BLaER1 (cell line): Measurements from ENCODE around the gene ACTN4.

Experiments used
- H3K27ac ChIP-seq: shearing (Covaris generic); formaldehyde crosslinking; 2 replicates; pipeline ENCODE4 v1.8.1; 2022
- H3K27me3 ChIP-seq: shearing (Covaris generic); formaldehyde crosslinking; 2 replicates; pipeline ENCODE4 v1.8.1; 2022
- H3K36me3 ChIP-seq: shearing (Covaris generic); formaldehyde crosslinking; 2 replicates; pipeline ENCODE4 v1.8.1; 2022
- H3K4me1 ChIP-seq: shearing (Covaris generic); formaldehyde crosslinking; 2 replicates; pipeline ENCODE4 v1.8.1; 2022
- H3K4me2 ChIP-seq: shearing (Covaris generic); formaldehyde crosslinking; 2 replicates; pipeline ENCODE4 v1.8.1; 2022
- H3K4me3 ChIP-seq: shearing (Covaris generic); formaldehyde crosslinking; 2 replicates; pipeline ENCODE4 v1.8.1; 2022
- H3K9ac ChIP-seq: shearing (Covaris generic); formaldehyde crosslinking; 2 replicates; pipeline ENCODE4 v1.8.1; 2022
- H3K9me3 ChIP-seq: shearing (Covaris generic); formaldehyde crosslinking; 2 replicates; pipeline ENCODE4 v1.8.1; 2022
- H4K20me1 ChIP-seq: shearing (Covaris generic); formaldehyde crosslinking; 2 replicates; pipeline ENCODE4 v1.8.1; 2022
- Cebpa-rat ChIP-seq: shearing (Covaris generic); IDR thresholded peaks from 2 replicates; pipeline ENCODE4 v1.8.1; 2022

Gene ACTN4

DNA sequence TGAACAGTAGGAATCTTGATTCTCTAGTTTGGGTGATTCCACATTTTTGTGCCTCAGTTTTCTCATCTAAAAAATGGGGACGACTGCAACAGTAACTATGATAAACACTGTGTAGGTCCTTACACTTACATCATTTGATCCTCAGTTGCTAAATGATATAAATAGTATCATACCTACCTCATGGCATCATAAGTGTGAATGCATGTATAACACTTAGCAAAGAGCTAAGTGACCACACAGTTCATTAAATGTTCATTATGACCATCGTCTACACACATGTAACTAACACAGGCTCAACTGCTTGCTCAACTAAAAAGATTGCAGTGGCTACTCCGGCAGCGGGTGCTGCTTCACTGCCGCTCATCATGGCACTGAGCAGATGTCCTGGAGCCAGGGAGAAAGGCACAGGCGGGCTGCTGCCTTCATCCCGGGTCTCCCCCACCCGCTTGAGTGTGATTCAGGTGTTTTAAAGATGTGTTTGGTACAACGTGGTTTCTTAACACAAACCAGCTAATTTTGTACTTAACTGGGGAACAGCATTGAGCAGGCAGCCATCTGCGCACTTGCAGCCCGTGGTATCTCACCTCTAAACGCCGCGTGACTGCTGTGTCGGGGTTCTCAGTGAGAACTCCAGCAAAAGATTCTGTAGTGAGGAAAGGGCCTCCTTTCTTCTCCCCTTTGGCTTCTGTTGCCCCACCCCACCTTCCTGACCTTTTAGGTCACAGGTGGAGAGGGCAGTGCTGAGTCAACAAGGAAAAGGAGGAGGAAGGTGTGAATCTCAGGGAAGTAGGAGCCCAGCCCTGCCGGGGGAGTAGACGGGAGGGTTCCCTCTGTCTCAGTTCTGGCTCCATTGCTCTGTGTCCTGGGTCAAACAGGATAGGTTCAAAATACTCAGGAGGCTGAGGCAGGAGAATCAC lies 11.7 kb upstream of the ACTN4 start:
- Histone ChIP-seq H3K4me2 (peak overlapping the region; percentile 82), H3K36me3 (peaks cover 59% of the 10 kb centered on the region), H4K20me1 (no peaks in the 10 kb centered on the region; the same call in none of the 2 replicates), H3K4me1 (peaks cover 32% of the 10 kb centered on the region), H3K27me3 (no peaks in the 10 kb centered on the region), H3K4me3 (no peak overlapping the region), H3K9ac (peak overlapping the region; percentile 27; the same call in 1 of the 2 replicates), H3K9me3 (no peaks in the 10 kb centered on the region), H3K27ac (peak overlapping the region; percentile 56; the same call in 1 of the 2 replicates)
- TF ChIP-seq Cebpa-rat, result no peak

DNA sequence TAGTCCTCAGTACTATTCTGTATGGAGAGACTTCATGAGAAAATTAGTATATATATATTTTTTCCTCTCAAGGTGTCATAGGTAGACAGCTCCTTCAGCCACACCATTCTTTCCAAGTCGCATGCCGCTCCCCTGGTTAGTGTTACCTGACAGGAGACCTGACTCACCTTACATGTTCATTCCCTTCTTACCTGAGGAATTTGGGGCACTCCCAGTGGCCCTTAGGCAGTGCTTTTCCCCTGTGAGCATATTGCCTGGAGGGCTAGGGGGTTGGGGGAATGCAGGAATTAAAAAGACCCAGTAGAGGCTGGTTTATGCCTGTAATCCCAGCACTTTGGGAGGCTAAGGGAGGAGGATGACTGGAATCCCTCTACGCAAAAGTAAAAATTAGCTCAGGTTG lies 9.0 kb upstream of the ACTN4 start:
- Histone ChIP-seq H3K4me3 (no peak overlapping the region), H3K27me3 (no peaks in the 10 kb centered on the region), H3K4me1 (peaks cover 57% of the 10 kb centered on the region), H3K9me3 (no peaks in the 10 kb centered on the region), H3K9ac (no peak overlapping the region), H3K4me2 (no peak overlapping the region), H3K36me3 (peaks cover 32% of the 10 kb centered on the region), H3K27ac (no peak overlapping the region), H4K20me1 (no peaks in the 10 kb centered on the region; the same call in 1 of the 2 replicates)
- TF ChIP-seq Cebpa-rat, result no peak

DNA sequence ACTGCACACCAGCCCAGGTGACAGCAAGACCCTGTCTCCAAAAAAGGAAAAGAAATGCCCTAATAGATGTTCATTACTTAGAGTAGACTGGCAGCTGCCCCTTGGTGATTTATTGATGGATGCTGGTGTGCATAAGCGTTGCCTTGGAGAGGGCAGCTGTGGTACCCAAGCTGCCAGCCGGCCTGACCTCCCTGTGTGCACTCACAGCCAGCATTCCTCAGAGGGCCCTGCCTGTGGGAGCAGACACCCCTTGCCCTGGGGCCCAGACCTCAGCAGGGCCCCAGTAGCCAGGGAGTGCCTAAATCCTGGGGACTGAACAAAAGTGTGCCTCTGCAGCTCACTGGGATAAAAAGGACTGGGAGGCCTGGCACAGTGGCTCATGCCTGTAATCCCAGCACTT lies 7.8 kb upstream of the ACTN4 start:
- no peak for TF ChIP-seq Cebpa-rat
- Histone ChIP-seq H4K20me1 (no peaks in the 10 kb centered on the region; the same call in 1 of the 2 replicates), H3K9me3 (no peaks in the 10 kb centered on the region), H3K27me3 (no peaks in the 10 kb centered on the region), H3K4me3 (no peak overlapping the region), H3K4me2 (peak overlapping the region; percentile 33; the same call in 1 of the 2 replicates), H3K9ac (no peak overlapping the region), H3K27ac (no peak overlapping the region), H3K4me1 (peaks cover 59% of the 10 kb centered on the region), H3K36me3 (peaks cover 28% of the 10 kb centered on the region)

DNA sequence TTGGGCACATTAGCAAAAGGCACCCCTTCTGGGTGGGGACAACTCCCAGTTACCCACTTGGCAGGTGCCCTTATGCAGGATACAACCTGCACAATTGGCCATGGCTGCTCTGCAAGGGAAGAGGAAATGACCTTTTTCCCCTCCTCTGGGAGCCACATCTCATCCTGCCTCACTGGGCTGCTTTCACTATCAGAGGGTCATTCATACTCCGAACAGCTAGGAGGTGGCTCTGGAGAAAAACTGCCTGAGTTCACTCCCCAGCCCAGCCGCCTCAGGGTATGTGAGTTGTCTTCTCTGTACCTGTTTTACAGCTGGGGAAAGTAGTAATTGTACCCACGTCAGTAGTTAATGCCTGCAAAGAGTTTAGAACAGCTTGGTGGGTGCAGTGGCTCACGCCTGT lies 7.1 kb upstream of the ACTN4 start:
- H3K4me1 ChIP-seq, result peaks cover 59% of the 10 kb centered on the region
- no peaks in the 10 kb centered on the region for H4K20me1 ChIP-seq
- H3K27ac ChIP-seq, result no peak overlapping the region
- peak overlapping the region; percentile 33 for H3K4me2 ChIP-seq
- no peak overlapping the region for H3K4me3 ChIP-seq
- no peaks in the 10 kb centered on the region for H3K27me3 ChIP-seq
- no peaks in the 10 kb centered on the region for H3K9me3 ChIP-seq
- TF ChIP-seq Cebpa-rat, result no peak
- H3K9ac ChIP-seq, result no peak overlapping the region
- H3K36me3 ChIP-seq, result peaks cover 21% of the 10 kb centered on the region

DNA sequence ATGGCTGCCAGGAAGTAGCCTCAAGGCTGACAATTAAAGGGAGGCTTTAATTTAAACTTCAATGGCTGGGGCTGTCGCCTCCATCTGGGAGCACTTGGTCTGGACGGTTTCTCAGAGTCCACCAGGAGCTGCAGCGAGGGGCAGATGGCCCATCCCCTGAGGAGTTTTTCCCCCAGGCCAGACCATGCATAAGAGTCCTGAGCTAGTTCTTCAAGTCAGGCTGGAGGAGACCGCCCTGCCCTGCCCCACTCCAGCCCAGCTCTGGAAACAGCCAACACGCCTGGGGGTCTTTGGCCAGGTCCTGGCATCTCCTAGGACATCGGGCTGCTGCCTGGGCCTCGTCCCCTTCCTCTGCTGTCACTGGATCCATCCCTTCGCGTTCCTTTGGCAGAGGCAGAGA lies 5.3 kb upstream of the ACTN4 start:
- Histone ChIP-seq H3K27me3 (no peaks in the 10 kb centered on the region), H3K4me3 (no peak overlapping the region), H3K36me3 (peaks cover 7% of the 10 kb centered on the region; the same call in 1 of the 2 replicates), H3K9ac (no peak overlapping the region), H3K4me1 (peaks cover 50% of the 10 kb centered on the region), H3K9me3 (no peaks in the 10 kb centered on the region), H3K27ac (no peak overlapping the region), H3K4me2 (peak overlapping the region; percentile 66), H4K20me1 (no peaks in the 10 kb centered on the region)
- TF ChIP-seq Cebpa-rat, result no peak

DNA sequence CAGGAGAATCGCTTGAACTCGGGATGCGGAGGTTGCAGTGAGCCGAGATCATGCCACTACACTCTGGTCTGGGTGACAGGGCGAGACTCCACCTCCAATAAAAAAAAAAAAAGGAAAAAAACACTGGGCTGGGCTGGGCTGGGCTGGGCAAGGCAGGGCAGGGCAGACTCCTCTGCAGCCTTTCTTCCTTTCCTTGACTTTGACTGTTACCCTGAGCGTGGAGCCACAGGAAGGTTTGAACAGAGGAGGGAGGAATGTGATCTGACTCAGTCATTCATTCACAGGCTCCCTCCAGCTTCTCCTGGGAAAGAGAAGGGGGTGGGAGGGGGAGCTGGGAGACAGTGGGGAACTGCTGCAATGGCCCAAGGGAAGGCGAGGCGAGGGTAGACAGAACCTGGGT lies 2.7 kb upstream of the ACTN4 start:
- peaks cover 21% of the 10 kb centered on the region for H4K20me1 ChIP-seq
- H3K4me3 ChIP-seq, result no peak overlapping the region
- peaks cover 50% of the 10 kb centered on the region for H3K4me1 ChIP-seq
- TF ChIP-seq Cebpa-rat, result no peak
- no peaks in the 10 kb centered on the region for H3K27me3 ChIP-seq
- no peaks in the 10 kb centered on the region for H3K9me3 ChIP-seq
- no peaks in the 10 kb centered on the region for H3K36me3 ChIP-seq
- H3K4me2 ChIP-seq, result no peak overlapping the region
- H3K9ac ChIP-seq, result no peak overlapping the region
- no peak overlapping the region for H3K27ac ChIP-seq

DNA sequence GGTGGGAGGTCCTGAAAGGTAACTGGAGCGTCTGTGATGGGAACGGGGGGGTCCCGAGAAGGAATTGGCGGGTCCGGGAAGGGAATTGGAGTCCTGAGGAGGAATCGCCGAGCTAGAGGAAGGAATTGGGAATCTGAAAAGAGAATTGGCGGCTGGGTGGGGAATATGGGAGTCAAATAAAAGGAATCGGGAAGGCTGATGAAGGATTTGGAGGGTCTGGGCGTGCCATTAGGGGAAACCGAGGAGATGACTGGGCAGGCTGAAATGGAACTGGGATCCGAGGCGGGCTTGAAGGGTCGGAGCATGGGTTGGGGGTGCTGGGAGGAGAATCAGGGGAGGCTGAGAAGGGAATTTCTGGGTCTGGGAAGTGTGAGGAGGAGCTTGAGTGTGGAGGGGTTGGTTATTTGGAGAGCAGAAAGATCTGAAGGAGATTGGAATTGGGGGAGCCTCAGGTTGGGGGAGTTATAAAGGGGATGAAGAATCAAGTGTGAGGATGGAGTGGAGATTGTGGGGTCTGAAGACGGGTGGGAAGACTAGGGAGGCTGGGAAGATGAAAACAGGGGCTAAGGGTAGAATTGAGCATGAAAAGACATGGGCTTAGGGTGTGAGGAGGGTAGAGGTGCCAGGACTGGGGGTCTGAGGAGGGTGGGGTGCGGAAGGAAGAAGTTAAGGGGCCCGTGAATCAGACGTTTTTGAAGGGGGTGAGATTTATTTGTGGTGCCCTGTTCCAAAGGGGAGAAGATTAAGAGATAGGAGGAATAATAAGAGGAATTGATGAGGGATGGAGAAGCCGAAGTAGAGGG lies 718 bp downstream of the ACTN4 start:
- Histone ChIP-seq H3K4me3 (peak overlapping the region; percentile 95), H3K27me3 (no peaks in the 10 kb centered on the region), H3K9me3 (no peaks in the 10 kb centered on the region), H4K20me1 (peaks cover 55% of the 10 kb centered on the region), H3K27ac (peak overlapping the region; percentile 85), H3K4me2 (peak overlapping the region; percentile 98), H3K36me3 (peaks cover 7% of the 10 kb centered on the region; the same call in 1 of the 2 replicates), H3K4me1 (peaks cover 49% of the 10 kb centered on the region), H3K9ac (peak overlapping the region; percentile 95)
- no peak for TF ChIP-seq Cebpa-rat

DNA sequence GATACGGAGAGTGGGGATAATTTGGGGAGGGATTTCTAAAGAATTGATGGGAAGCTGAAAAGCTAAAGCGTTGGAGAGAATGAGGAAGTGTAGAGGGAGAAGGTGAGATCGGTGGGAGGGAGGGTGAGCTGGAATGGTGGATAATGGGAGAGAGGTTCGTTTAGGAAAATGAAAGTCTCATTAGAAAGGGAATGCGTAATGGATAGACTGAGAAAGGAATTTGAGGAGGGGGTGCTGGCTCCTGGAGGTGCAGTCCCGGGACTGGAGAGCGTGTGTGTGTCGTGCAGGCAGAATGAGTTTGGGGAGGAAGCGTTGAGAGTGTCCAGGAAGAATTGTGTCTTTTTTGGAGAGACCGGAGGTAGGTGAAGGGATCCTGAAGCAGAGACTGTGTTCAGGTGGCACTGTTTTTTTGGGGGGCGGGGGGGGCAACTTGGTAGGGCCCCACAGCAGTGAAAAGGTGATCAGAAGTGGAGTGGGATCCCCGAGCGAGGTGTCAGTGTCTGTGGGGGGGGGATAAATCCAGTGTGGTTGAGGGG lies 1.4 kb downstream of the ACTN4 start:
- Histone ChIP-seq H3K4me3 (peak overlapping the region; percentile 95), H4K20me1 (peaks cover 62% of the 10 kb centered on the region), H3K9ac (peak overlapping the region; percentile 95), H3K36me3 (peaks cover 9% of the 10 kb centered on the region), H3K4me1 (peaks cover 44% of the 10 kb centered on the region), H3K27ac (peak overlapping the region; percentile 85), H3K9me3 (no peaks in the 10 kb centered on the region), H3K27me3 (no peaks in the 10 kb centered on the region), H3K4me2 (peak overlapping the region; percentile 98)
- TF ChIP-seq Cebpa-rat, result no peak

DNA sequence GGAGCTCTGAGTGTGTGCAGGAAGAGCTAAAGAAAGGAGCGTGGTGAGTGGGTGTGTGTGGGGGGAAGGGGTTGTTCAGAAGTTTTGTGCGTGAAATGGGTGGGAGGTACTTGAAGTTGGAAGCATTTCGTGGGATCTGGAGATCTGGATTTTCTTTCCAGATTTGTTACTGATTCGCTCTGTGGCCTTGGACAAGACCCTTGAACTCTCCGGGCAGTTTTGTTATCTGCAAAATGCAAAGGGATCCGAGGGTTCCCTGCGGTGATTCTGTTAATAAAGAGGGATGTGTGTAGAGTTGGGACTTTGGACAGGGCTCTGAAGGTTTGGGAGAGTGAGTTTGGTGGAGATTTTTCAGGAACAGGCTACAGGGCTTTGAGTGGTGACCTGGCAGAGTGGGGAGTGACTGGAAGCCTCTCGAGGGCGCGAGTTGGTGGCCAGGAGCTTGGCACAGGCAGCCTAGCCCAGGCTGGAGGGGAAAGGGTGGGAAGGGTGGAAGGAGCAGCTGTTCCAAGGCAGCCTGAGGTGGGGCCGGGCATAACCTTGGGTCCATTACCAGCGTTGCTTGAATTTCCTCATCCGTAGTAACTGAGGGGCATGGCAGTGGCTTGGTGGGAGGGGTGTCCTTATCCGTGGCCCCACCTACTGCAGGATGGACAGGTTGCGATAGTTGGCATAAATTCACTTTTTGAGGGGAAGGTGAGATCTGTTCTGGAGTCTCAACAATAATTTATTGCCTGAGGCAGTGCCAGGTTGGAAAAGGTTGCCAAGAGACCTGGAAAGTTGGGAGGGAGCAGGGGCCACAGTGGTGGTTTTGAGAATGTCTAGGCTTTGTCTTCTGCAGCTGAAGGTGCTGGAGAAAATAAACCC lies 2.1 kb downstream of the ACTN4 start:
- H3K4me1 ChIP-seq, result peaks cover 49% of the 10 kb centered on the region
- no peaks in the 10 kb centered on the region for H3K9me3 ChIP-seq
- H3K4me3 ChIP-seq, result peak overlapping the region; percentile 95
- H3K27me3 ChIP-seq, result no peaks in the 10 kb centered on the region
- H3K9ac ChIP-seq, result peak overlapping the region; percentile 95
- TF ChIP-seq Cebpa-rat, result no peak
- peaks cover 16% of the 10 kb centered on the region for H3K36me3 ChIP-seq
- H3K4me2 ChIP-seq, result peak overlapping the region; percentile 98
- H3K27ac ChIP-seq, result peak overlapping the region; percentile 85
- H4K20me1 ChIP-seq, result peaks cover 69% of the 10 kb centered on the region
